Ishikawa (cell line): Measurements from ENCODE around the gene UBALD1.
A peak's percentile ranks its signal among the peaks of the same experiment; 100 is the strongest.

Experiments
- CEBPB ChIP-seq: IDR thresholded peaks from 2 replicates; pipeline ENCODE4 v1.6.1; 2012
- CREB1 ChIP-seq: IDR thresholded peaks from 2 replicates; pipeline ENCODE4 v1.6.1; 2012; ENCODE audit warnings: low read depth
- EGR1 ChIP-seq: IDR thresholded peaks from 2 replicates; pipeline ENCODE4 v1.6.1; 2012
- EP300 ChIP-seq: IDR thresholded peaks from 2 replicates; pipeline ENCODE4 v1.6.1; 2012; ENCODE audit warnings: borderline replicate concordance
- FOXM1 ChIP-seq: IDR thresholded peaks from 2 replicates; pipeline ENCODE4 v1.6.1; 2012; ENCODE audit warnings: low read depth, borderline replicate concordance
- MAX ChIP-seq: IDR thresholded peaks from 2 replicates; pipeline ENCODE4 v1.6.1; 2012
- NFIC ChIP-seq: IDR thresholded peaks from 2 replicates; pipeline ENCODE4 v1.6.1; 2012
- RAD21 ChIP-seq: IDR thresholded peaks from 2 replicates; pipeline ENCODE4 v1.6.1; 2012; ENCODE audit warnings: low read depth
- REST ChIP-seq: IDR thresholded peaks from 2 replicates; pipeline ENCODE4 v1.6.1; 2012; ENCODE audit warnings: low read depth, mild to moderate bottlenecking
- TAF1 ChIP-seq: IDR thresholded peaks from 2 replicates; pipeline ENCODE4 v1.6.1; 2012; ENCODE audit warnings: low read depth, mild to moderate bottlenecking
- TCF12 ChIP-seq: IDR thresholded peaks from 2 replicates; pipeline ENCODE4 v1.6.1; 2012; ENCODE audit warnings: low read depth
- TEAD4 ChIP-seq: IDR thresholded peaks from 2 replicates; pipeline ENCODE4 v1.6.1; 2012
- USF1 ChIP-seq: IDR thresholded peaks from 2 replicates; pipeline ENCODE4 v1.6.1; 2012
- YY1 ChIP-seq: IDR thresholded peaks from 2 replicates; pipeline ENCODE4 v1.6.1; 2012; ENCODE audit warnings: low read depth
- ZBTB7A ChIP-seq: IDR thresholded peaks from 2 replicates; pipeline ENCODE4 v1.6.1; 2012; ENCODE audit warnings: low read depth

Gene UBALD1

GRCh38 chr16:4616047-4616811 lies 1.5 kb upstream of the UBALD1 start:
- TF ChIP-seq CREB1 (peak; percentile 92), TEAD4 (peak; percentile 16; the same call in 1 of the 2 replicates), CEBPB (no peak), NFIC (no peak), EP300 (no peak), USF1 (no peak), FOXM1 (peak; percentile 27; the same call in 1 of the 2 replicates), EGR1 (peak; percentile 71; the same call in 1 of the 2 replicates), REST (no peak), MAX (peak; percentile 90), TAF1 (peak; percentile 73; the same call in 1 of the 2 replicates), ZBTB7A (0 out of 2 replicates have a peak, but pooled peaks have one; percentile 64), RAD21 (no peak; the same call in 1 of the 2 replicates), TCF12 (peak; percentile 70; the same call in 1 of the 2 replicates), YY1 (no peak; the same call in 1 of the 2 replicates)

GRCh38 chr16:4615384-4616046 lies 827 bp upstream of the UBALD1 start:
- no peak for TF ChIP-seq USF1
- no peak for TF ChIP-seq CEBPB
- no peak for TF ChIP-seq TEAD4
- no peak for TF ChIP-seq TCF12
- TF ChIP-seq REST: no peak
- TF ChIP-seq ZBTB7A: no peak

- TF ChIP-seq YY1 (0 out of 2 replicates have a peak, but pooled peaks have one; percentile 5), TAF1 (0 out of 2 replicates have a peak, but pooled peaks have one; percentile 19), NFIC (no peak), TCF12 (0 out of 2 replicates have a peak, but pooled peaks have one; percentile 16), MAX (peak; percentile 84), CREB1 (no peak), ZBTB7A (peak; percentile 84), EGR1 (no peak)
These were observed 785 bp downstream of the UBALD1 start for GRCh38 chr16:4613636-4614570.

- TF ChIP-seq NFIC (no peak), TEAD4 (0 out of 2 replicates have a peak, but pooled peaks have one; percentile 29)
These were observed 1.6 kb downstream of the UBALD1 start for GRCh38 chr16:4612977-4613635.

GRCh38 chr16:4612474-4612931 lies 2.2 kb downstream of the UBALD1 start:
- no peak for TF ChIP-seq REST
- no peak for TF ChIP-seq EP300
- no peak for TF ChIP-seq RAD21
- no peak for TF ChIP-seq NFIC
- TF ChIP-seq CREB1: no peak
- no peak for TF ChIP-seq ZBTB7A
- no peak for TF ChIP-seq MAX
- no peak for TF ChIP-seq TEAD4
- TF ChIP-seq FOXM1: no peak
- no peak for TF ChIP-seq TAF1
- no peak for TF ChIP-seq CEBPB
- TF ChIP-seq YY1: no peak
- no peak for TF ChIP-seq TCF12
